CD4-positive, alpha-beta T cell treated with Interleukin-17A for 4 hours (primary cell): ENCODE measurements around the gene SERINC5.
"Not testable (repeated sequence)": the region's sequence is repeated elsewhere in the genome, so short reads cannot be mapped to it uniquely, and the experiment has no call there.

Experiments
- DNase-seq: peaks from one replicate; pipeline ENCODE4 v3.0.0-alpha.2; 2020; ENCODE audit warnings: mixed read lengths

SERINC5 gene

DNA sequence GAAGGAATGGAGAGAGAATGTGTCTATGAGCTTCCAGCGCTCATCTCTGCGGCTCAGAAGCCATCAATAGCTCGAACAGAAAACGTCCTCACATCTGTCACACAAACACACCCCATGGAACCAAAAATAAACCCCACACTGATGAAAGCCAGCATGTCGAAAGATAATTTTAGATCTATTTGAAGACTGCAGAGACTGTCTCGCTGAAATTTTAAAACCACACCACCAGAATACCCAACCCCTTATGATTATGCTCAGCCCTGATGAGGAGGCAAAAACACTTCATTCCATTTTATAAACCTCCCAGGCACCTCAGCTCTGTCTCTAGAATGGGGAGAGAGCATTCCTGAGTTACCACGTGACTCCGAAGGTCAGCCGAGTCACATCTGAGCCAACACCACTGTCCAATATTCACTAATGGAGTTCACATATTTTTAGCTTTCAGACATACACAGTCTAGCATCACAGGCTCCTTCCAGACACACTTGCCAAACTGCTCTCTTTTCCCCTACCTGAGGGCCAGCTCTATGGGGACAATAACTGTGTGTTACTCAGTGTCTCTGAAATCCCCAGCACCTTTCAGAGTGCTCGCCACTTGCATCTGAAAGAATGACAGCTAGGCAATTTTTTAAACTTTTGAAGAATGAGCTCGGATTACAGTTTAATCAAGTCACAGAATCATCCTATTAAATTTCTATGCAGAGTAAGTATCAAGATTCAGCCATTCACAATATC lies 63.2 kb downstream of the SERINC5 start:
- DNase-seq, result no peak

DNA sequence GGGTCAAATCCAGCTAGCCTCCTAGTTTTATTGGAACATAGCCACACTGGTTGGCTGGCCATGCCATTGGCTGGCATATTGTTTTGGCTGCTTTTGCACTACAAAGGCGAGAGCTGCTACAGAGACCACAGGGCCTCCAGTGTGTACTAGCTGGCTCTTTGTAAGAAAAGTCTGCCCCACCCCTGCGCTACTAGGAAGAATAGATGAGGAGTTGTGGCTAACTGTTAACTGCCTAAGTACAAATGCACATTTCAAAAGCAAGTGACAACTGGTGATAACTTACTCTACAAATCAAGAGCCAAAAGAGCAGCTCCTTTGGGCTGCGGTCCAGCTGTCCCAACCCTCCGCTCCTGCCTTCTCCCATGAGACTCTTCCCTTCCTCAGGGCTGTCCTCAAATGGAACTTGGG lies 63.9 kb downstream of the SERINC5 start:
- peak; percentile 68 for DNase-seq

DNA sequence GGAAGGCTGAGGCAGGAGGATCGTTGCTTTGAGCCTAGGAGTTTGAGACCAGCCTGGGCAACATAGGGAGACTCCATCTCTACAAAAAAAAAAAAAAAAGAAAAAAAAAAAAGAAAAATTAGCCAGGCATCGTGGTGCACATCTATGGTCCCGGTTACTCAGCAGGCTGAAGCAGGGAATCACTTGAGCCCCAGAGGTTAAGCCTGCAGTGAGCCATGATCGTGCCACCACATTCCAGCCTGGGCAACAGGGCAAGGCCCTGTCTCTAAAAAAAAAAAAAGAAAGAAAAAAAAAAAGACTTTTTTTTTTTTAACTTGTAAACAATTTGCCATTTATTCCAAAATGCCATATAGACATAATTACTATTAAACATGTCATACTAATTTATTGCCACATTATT lies 64.5 kb downstream of the SERINC5 start:
- no peak for DNase-seq

DNA sequence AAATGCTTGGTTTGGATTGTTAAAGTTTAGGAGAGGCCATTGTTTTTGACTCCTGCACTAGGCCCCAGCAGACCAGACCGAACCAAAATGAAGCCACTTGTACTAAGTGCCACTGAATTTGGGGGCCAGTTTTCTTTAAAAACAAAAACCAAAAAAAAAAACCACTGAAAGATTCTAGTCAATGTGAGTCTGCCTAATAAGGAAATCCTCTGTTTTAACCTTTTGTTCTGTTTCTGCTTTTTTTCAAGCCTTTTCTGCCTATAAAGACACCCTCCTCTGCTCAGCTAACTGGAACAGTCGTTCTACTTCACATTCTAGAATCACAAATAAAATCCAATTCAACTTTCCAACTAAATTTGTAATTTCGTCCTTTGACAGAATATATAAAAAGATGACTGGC lies 64.9 kb downstream of the SERINC5 start:
- DNase-seq, result no peak

DNA sequence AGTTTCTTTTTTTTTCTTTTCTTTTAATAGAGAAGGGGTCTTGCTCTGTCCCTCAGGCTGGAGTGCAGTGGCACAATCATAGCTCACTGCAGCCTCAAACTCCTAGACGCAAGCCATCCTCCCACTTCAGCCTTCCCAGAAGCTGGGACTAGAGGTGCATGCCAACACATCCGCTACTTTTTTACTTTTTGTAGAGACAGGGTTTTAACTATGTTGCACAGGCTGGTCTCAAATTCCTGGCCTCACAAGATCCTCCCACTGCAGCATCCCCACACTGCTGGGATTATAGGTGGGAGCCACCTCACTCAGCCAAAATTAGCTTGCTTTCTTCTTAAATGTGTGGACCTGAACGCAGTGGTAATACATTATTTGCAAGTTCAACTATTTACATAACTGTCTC lies 66.1 kb downstream of the SERINC5 start:
- no peak for DNase-seq

DNA sequence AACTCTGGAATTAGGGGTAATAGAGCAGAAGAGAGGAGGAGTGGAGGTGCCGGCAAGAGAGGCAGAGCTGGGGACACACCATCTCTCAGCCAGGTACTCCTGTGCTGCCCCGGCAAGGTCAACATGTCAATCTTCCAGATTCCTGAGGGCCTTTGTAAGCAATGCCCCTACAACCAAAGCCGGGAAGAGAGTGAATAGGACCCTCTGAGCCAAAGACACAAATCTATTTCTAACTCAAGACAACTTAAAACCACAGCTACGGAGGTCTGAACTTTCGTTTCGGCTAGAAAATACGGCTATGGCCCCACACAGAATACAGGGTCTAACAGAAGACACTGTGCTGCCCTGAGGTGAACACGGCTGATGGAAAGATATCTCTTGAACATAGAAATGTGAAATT lies 66.6 kb downstream of the SERINC5 start:
- DNase-seq, result no peak

DNA sequence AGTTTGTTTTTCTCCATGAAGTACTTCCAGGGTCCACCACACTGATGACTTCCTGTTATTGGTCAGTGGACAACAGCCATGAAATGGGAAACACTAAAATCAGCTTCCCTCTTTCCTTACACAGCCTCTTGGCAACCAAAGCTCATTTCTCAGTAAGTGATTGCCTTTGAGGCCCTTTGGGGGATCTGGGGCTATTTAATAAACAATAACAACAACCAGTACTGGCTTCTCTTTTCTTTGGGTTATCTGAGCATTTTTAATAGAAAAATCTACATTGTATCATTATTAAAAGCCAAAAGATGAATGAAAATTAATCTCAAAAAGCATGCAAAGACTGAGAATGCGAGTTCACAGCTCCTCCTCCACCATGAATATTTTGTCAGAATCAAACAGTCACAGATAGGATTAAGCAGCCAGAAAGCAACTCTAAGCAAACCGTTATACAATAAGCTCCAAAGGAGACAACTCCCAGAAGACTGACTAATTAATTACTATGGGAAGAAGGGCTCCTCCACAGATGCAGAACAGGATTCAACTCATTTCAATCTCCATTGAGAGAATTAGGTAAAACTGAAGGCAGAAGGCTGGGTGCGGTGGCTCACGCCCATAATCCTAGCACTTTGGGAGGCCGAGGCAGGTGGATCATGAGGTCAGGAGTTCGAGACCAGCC lies 68.3 kb downstream of the SERINC5 start:
- DNase-seq, result no peak

DNA sequence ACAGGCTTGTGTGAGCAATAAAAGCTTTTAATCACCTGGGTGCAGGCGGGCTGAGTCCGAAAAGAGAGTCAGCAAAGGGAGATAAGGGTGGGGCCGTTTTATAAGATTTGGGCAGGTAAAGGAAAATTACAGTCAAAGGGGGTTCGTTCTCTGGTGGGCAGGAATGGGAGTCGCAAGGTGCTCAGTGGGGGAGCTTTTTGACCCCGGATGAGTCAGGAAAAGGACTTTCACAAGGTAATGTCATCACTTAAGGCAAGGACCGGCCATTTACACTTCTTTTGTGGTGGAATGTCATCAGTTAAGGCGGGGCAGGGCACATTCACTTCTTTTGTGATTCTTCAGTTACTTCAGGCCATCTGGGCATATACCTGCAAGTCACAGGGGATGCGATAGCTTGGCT lies 70.3 kb downstream of the SERINC5 start:
- not testable (repeated sequence) for DNase-seq

DNA sequence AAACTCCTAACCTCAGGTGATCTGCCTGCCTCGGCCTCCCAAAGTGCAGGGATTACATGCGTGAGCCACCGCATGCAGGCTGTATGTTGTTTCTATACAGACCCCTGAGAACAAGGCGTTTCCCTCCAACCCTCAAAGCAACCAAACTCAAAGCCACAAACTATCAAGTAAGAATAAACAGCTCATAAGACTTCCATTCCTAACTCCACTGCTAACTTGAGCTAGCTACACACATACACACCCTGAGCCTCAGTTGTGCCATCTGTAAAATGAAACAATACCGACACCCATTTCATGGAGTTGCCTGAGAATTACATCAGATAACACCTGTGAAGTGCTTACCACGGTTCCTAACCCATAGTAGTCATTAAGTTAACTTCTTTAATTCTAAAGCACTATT lies 70.8 kb downstream of the SERINC5 start:
- peak; percentile 29 for DNase-seq

DNA sequence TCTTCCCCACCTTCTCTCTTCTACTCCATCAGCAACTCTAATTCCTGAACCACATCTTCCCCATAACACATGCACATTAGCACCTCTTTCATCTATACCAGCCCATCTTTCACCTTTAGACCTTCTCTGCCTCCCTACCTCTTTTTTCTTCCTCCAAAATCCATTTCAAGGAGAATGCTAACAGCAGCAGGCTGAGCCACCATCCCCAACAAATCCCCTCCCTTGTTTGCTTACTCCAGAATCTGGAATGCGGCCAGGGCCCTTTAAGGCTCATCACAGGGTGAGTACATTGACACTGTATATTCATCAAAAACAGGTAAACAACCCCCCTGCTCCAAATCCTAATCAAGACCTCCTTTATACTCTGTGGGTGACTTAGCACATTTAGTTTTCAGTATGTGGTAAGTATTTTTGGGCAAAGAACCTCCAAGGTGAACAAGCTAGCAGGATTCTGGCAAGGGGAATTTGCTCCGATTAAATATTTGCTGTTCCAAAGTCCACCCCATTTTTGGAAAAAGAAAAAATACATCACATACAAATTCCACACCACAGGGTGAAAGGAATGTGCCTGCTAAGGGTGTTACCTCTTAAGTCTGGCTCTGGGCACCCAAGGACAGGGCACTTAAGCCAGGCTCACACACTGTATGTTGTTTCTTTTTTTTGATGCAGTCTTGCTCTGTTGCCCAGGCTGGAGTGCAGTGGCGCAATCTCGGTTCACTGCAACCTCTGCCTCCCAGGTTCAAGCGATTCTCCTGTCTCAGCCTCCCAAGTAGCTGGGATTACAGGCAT lies 71.4 kb downstream of the SERINC5 start:
- peak; percentile 31 for DNase-seq

DNA sequence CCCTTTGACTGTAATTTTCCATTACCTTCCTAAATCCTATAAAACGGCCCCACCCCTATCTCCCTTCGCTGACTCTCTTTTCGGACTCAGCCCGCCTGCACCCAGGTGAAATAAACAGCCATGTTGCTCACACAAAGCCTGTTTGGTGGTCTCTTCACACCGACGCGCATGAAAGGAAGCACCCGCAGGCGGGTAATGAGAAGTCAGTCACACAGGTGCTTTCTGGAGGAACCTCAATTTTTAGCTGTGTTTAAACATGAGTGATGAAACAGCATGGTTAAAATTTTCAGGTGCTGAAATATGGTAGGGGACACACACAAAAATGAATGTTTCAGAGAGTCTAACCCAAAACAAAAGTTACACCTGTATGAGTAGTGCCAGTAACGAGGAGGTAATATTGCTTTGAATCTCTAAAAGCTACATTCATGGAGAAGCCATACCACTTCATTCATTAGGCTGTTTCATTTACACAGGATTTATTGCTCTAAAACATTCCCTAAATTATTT lies 72.1 kb downstream of the SERINC5 start:
- DNase-seq, result peak; percentile 52

DNA sequence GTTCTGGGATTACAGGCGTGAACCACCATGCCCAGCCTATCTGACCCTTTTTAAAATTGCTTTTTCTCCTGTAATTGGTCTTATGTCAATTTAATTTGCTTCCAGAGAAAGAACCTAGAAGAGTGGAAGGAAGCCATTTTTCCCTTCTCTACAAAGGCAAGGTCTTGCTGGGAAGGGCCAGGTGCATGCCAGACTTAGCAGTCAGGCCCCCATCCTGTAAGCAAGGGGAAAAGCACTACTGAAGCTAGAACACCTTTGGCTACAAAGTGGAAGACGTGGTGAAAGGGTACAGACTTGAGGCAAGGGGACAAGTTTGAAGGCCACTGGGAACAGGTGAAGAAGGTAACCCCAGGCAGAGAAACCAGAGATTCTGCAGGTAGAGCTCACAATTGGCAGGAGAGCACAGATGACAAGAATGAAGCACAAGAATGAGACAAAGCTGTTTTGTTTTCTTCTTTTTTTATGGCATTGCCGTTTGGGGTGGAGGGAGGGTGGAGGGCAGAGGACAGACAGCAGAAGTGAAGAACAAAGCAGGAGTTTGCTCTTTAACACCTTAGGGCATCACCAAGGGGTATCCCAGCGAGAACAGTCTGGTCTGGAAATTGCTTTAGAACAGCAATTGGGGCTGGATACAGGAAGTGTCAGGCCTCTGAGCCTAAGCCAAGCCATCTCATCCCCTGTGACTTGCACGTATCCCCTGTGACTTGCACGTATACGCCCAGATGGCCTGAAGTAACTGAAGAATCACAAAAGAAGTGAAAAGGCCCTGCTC lies 72.9 kb downstream of the SERINC5 start:
- peak; percentile 48 for DNase-seq

DNA sequence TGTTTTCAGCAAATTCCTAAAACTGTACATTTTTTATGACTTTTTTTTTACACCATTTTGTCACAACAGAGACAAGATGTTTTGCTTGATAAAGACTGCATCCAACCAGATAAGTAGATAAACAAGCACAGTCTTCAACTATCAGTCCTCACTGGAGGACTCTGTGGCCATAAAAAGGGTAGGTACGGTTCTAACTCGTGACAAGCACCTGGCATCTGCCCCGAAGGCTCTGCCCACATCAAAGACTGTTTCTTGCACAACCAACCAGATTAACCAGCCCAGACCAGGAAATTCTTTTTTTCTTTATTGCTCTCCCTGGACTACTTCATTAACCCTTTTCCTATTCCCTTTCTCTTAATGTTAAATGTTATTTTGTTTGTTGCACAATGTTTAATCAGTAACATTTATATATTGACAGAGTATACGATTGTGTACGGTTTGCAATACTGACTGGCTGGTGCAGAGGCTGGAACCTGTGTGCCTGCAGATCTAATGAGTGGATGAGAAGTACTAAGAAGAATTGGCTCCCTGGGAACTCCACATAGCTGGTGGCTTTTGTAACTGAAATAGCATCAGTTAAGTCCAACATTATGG lies 74.1 kb downstream of the SERINC5 start:
- DNase-seq, result peak; percentile 74

DNA sequence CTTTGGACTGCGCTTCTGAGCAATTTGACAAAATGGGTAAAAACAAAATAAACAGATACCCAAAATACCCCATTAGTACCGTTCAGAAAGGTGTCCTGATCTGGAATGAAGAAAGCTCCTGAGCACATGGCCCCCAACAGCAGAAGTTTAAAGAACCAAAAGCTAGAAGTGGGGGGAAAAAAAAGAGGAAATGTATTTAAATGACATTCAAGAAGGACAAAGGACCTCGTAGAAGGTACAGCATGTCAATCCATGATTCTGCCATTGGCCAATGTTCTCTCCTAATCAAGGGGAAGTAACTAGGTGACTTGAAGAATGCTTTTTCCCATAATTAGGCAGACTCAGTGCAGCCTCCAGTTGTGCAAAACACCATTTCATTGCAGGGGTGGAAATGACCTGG lies 78.6 kb downstream of the SERINC5 start:
- no peak for DNase-seq

DNA sequence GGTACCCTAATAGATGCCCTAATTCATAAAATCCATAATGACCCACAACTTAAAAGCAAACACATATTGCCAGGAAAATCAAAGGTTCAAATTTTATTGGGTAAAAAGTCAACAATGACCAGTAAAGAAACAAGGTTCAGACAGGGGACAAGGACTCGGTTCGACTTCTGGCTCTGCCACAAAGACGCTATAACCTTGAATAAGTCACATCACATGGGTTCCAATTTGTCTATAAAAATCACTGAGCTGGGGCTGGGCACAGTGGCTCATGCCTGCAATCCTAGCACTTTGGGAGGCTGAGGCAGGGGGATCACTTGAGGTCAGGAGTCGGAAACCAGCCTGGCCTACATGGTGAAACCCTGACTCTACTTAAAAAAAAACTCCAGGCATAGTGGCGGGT lies 80.5 kb downstream of the SERINC5 start:
- DNase-seq, result no peak

DNA sequence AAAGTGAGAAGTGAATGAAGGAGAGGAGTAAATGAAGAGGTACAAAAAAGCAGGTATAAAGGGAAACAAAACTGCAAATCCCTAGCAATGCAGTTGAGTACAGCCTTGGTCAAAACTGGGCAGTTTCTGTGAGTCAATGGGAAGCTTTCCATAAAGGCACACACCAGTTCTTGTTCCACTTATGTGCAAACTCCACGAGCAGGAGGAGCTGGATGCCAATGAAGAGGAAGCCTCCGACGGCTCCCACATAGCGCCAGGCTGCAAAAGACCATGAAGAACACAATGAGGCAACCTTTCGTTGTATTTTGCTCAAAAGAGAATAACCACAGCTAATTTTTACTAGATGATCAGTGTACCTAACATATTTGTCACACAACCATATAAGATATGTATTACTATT lies 81.1 kb downstream of the SERINC5 start:
- no peak for DNase-seq

DNA sequence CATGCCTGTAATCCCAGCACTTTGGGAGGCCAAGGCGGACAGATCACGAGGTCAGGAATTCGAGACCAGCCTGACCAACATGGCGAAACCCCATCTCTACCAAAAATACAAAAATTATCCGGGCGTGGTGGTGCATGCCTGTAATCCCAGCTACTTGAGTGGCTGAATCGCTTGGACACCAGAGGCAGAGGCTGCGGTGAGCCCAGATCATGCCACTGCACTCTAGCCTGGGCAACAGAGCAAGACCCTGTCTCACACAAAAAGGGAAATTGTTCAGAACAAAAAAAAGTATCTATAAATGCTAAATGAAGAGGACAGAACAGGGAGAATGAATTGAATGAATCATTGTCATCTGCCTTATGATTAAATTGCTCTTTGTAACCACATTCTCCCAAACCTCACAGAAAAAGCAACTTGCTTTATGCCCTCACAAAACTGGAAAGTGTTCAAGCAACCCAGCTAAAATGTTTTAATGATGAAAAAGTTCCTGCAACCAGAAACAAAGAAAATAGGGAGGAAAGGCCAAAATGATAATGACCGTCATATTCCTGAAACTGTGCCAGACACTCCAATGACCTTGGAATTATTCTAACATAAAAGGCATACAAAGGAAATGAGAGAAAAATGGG lies 83.7 kb downstream of the SERINC5 start:
- no peak for DNase-seq

DNA sequence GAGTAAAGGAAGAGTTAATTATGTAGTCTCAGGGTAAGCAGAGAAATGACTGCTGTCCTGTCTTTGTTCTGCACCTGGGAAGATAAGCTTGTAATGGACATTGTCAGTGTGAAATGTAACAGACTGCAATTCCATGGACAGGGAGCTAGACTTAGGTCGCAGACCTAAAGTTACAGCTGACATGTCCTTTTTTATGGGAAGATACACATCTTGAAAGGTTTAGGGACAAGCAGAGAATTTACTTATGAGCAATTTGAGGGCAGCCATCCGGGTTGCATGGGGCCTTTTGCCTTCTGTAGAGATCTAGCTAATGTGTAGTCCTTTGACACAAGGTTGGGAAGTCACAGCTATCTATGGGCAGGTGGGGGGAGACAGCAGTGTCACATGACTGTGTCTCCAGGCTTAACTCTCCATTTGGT lies 85.7 kb downstream of the SERINC5 start:
- DNase-seq, result no peak

DNA sequence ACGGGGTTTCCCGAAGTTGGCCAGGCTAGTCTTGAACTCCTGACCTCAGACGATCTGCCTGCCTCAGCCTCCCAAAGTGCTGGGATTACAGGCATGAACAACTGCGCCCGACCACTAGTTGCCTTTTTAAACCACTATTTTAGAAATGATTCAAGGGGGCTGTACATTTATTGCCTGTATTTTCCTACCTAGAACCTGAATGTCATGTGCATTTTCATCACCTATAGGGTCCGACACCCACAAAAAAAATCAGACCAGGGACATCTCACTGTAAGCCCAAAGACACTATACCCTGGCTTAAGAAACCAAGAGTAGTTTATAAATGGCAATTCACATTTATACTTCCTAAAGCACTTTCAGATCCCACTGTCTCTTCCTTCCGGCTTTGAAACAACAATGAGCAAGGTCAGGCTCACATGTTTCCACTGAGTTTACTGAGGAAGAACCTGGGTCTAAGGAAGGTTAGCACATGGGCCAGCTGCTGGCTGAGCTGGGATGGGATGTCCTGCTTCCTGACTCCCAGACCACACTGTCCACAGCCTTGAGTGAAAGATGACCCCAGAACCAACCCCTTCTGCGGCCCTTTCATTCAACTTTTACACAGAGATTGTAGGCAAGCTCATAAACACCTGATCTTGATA lies 87.3 kb downstream of the SERINC5 start:
- no peak for DNase-seq

DNA sequence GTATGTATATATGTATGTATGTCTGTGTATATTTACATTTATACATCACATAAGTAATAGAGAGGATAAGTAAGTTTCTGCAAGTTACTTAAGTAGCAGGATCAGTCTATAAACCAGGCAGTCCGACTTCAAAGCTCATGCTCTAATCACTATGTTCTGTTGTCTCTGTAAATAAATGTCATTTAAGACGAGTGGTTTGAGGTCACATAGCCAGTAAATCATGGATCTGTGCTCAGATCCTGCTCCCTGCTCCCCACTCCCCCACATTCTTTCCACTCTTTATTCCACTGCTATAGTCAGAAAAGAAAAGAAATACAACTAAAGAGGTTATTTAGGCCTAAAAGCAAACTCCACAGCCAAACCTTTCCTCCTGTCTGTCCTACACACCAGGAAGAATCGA lies 90.4 kb downstream of the SERINC5 start:
- DNase-seq, result no peak

DNA sequence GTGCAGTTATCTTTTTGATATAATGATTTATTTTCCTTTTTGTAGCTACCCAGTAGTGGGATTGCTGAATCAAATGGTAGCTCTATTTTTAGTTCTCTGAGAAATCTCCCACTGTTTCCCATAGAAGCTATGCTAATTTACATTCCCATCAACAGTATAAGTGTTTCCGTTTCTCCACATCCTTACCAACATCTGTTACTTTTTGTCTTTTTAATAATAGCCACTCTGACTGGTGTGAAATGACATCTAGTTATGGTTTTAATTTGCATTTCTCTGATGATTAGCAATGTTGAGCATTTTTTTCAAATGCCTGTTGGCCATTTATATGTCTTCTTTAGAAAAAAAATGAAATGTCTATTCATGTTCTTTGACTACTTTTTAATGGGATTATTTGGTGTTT lies 94.7 kb downstream of the SERINC5 start:
- DNase-seq, result no peak
